ENCODE data around the gene TCF4.

DNA sequence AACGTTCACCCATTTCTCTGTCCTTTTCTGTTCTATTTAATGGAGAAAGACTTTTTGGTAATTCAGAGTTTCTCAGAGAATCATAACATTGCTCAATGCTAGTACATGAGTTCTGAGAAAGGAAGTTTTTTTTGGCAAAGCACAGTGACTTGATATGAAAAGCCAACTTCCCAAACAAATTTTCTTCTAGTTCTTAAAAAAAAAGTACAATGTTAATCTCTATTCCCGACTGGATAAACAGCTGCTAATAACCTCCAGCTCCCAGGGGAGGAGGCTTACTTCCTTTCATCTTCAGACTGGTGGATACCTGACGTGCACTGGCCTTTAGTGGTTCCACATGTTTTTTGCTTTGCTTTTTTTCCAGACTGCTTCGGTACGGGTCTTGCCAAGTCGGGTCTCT, 344.1 kb downstream of the TCF4 start:
- TF ChIP-seq, protein P1, sequence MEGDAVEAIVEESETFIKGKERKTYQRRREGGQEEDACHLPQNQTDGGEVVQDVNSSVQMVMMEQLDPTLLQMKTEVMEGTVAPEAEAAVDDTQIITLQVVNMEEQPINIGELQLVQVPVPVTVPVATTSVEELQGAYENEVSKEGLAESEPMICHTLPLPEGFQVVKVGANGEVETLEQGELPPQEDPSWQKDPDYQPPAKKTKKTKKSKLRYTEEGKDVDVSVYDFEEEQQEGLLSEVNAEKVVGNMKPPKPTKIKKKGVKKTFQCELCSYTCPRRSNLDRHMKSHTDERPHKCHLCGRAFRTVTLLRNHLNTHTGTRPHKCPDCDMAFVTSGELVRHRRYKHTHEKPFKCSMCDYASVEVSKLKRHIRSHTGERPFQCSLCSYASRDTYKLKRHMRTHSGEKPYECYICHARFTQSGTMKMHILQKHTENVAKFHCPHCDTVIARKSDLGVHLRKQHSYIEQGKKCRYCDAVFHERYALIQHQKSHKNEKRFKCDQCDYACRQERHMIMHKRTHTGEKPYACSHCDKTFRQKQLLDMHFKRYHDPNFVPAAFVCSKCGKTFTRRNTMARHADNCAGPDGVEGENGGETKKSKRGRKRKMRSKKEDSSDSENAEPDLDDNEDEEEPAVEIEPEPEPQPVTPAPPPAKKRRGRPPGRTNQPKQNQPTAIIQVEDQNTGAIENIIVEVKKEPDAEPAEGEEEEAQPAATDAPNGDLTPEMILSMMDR (conservative IDR thresholded peaks at IDR 0.05; ENCODE audit: low read depth, low read length) = no peak
- TF ChIP-seq EZH2 (IDR thresholded peaks at IDR 0.05; ENCODE audit: low read length, unreplicated experiment) = no peak
